ENCODE results near the gene ANKS1A.

Gene ANKS1A

DNA sequence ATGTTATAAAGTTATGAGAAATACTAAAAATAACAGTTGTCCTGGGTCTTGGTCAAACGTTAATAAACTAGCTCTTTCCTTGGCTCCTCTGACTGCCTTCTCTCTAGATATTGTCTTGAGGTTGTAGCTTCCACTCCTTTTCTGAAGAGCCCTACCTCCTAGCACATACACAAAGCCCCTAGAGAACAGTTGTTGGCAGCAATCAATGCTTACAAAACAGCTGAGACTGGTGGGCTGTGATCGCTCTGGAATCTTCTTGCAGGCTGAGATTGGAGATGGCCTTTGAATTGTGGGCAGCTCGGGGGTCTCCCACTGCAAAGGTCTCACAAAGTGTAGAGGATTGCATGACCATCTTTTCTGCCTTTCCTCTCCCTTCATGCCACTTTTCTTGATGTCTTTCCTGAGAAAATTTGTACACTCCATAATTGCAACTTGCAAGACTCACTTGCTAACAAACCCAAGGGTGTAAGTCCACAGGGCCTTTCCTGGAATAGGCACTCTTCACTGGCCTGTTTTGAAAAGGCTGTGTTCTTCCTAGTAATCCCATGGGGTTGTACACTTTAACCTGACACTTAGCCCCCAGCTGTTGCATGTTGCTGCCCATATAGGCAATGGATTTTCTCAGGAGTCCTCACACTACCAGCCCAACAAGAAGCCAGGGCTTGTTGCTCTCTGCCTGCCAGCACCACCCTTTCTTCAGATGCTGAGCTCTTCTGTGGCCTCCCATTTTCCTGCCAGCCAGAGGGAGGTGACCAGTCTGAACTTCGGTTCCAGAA is 152.2 kb downstream of the ANKS1A start:
- no peak for DNase-seq (ENCODE audit: low spot score)

DNA sequence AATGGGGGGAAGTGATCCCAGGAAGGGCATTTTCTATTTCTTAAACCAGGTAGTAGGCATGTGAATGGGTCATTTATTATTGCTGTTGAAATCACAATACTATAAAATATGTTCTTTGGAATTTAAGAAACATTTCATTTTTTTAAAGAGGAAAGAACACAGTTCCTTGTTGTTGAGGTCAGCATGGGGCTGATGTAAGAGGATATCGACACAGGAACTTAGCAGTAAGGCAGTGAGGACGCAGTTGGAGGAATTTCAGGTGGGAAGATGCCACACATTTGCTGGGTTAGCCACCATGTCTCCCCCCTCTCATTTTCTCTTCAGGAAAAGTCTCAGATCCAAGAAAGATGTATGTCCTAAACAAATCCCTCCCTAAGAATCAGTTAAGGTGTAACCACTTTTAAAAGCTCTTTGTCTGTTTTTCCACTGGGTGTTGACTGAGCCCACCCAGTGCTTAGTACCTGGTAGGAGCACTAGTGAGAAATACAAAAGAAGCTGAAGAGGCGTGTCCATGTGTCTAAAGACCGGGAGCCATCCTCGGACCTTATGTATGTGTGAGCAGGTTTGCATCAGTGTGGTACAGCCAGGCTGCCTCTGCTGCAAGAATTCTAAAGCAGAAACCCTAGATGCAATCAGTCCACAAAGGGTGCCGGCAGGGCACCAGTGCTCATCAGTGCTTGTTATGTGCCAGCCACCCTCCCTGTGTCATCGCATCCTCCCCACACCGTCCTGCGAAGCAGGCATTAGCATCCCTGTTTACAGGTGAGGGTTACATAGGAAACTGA is 153.2 kb downstream of the ANKS1A start:
- no peak for DNase-seq (ENCODE audit: low spot score)

DNA sequence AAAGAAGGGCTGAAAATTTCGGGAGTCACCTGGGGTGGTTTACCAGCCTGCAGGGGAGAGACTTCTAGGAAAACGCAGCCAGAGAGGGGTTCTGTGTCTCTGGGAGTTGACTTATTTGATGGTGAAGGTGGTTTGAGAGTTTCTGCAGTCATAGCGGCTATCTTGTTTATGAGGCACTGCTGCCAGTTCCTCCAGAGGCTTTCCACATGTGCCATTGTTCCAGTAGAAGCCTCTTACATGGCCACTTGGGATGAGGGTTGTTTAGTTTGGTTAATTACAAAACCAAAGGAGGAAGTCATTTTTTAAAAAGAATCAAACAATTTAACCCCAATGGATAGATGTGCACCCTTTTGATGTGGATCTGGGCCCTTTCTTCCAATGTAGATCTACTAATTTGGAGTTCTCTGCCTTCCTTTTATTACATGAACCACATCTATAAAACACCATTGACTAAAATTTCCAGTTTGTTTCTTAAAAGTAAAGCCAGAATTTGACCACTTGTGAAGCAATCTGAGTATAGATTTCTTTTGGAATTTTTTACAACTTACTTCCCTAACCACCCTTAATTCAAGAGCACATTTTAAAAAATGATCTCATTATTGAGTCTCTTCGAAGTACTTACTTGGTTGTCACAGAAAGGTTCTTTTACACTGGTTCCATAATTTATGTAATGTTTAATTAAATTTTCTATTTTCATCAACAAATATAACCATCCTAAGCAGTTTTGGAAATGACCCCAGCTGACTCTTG is 154.5 kb downstream of the ANKS1A start:
- DNase-seq (ENCODE audit: low spot score): no peak

DNA sequence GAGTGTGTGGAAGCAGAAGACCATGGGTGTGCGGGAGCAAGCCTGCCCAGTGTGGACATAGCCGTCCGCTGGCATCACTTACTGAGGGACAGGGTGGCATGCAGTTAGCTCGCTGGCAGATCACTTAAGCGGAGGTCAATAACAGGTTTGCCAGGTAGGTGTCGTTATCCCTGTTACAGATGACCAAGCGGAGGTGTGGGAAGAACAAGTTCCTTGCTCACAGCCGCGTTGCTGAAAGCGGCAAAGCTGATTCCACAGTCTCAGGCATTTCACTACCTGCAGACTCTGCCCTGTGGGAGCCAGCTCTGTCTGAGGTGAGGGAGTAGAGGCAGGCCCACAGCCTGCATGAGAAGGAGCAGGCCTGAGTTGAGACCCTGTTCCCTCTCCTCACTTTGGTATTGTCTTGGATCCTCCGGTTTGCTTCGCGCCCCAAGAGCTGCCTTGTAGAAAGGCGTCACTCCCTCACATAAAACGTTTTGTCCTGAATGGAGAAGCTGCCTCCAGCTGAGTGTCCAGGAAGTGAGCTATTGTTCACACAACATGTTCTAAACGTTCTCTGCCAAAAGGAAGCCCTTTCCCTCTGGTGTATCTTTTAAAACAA is 155.2 kb downstream of the ANKS1A start:
- DNase-seq (ENCODE audit: low spot score): no peak

DNA sequence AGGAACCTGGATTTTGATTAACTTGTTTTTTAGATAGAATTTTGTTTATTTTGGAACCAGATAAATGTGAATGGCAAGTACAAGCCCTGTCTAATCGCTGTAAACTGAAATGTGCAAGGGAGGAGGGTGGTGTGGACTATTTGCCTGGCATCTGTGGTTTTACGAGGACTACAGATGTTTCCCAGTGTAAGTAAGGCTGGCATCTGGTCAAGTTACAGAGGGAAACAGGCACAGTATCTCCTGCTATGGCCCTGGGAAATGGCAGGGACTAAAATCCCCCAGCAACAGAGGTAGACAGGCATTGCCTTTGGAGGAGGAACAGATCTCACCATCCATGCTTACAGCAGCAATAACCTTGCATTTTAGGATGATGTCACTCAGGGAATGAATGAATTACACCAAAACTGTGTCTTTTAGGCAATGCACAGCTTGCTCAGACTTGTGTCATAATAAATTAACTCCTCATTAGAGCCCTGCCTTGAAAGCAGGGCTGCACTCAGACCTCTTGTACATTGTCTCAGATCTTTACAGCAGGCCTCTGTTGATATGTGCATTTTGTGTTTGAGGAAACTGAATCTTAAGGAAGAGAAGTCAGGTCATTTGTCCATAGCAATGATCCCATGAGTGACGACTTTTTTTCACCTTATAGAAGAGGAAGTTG is 155.8 kb downstream of the ANKS1A start:
- no peak for DNase-seq (ENCODE audit: low spot score)

DNA sequence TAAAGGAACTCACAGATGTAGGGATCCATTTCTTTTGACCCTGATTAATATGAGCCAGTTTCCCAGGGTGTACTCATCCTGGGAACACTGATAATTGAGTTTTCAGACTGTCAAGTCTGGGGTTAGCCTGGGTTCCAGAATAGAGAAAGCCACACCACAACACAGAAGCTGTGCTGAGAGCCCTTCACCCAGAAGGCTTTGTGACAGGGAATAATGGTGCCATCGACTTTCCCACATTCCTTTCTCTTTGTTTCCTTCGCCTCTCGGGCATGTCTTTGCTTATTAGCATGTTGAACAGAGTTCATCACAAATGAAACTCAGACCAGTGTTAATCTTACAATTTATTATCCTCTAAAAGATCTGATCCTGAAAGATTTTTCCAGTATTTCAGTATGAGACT is 157.0 kb downstream of the ANKS1A start:
- no peak for DNase-seq (ENCODE audit: low spot score)

DNA sequence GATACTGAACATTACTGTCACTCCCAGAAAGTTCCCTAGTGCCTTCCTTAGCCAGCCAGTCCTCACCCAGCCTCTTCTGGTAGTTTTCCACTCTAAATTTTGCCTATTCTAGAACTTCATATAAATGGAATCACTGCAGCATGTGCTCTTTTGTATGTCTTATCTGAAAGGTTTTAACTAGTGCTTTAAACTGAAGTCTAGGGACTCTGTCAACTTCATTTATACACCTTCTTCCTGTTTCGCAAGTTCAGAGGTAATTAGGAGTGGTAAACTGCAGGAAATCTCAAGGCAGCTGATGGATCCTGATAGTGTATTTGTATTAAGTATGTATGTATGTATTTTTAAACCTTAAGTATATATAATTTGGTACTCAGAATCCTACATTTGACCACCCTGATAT is 157.8 kb downstream of the ANKS1A start:
- no peak for DNase-seq (ENCODE audit: low spot score)

DNA sequence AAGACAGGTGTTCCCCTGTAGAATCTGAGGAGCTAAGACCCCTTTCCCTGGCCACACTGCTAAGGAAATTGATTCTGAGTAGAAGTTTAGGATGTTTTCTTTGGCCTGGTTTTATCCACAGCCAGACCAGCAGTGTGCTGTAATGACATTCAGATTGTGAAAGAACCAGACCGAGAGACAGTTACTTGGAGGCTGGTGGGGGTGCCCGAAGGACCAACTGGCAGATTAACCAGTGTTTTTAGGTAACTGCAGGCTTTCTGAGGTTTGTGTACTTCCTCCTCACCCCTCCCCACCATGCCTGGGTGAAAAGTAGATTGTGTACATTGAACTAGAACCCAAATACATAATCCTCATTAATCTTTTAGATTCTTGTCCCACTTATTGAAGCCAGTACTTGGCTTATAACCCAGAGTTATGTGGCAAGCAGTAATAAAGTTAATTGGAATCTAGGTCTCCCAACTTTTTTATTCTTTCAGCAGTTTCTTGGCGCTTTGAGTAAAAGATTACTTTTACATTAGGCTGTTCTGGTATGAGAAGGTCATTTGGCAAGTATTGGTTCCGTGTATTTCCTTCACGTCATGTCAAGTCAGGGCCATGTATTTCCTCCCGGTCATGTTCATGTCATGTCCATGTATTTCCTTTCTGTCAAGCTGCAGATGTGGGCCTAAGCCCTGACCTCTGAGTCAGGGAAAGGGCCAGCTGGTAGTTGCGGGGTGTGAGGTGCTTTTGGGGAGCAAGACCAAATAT is 158.4 kb downstream of the ANKS1A start:
- DNase-seq (ENCODE audit: low spot score): no peak

DNA sequence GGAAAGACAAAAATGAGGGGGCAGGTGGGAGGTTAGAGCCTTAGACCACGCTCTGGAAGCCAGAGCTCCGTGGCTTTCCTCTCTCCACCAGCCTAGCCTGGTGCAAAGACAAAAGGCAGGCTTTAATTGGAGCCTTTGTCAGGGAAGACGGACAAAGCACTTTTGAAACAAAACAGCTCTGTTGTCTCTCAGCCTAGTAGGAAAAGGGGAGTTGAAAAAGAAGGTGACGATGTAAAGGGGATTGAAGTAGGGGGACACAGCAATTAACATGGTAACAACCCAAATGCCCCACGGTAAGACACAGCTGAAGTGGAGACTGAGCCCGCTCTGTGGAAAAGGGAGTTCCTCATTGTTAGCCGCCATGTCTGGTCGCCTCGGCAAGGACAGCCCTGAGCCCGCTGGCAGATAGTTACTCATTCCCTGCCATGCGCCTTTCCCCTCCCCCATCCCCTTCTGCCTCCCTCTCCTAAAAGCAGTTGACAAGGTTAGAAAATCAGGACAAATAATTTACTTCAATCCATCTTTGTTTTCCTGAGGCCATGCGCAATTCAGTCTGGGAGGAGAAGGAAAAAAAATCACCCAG is 159.1 kb downstream of the ANKS1A start:
- no peak for DNase-seq (ENCODE audit: low spot score)

DNA sequence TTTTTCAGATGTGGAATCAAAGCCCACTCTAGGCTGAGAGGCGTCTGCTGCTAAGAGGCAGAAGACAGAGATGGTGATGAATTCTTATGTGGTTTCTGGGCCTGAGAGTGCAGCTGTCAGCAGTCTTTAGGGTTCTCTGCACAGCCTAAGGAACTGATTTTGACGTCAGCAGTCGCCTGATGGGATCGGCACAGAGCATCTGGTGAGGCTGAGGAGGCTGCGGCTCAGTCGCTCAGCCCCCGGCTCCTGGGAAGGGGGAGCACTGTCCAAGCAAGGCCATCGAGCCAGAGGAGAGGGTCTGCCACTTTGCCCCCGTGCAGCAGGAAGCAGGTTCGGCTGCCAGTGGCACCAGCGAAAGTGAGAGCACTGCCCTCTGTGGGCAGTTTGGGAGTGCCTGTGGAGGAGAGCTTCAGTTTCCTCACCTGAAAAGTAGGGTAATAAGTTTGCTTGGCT is 159.6 kb downstream of the ANKS1A start:
- DNase-seq (ENCODE audit: low spot score): no peak

DNA sequence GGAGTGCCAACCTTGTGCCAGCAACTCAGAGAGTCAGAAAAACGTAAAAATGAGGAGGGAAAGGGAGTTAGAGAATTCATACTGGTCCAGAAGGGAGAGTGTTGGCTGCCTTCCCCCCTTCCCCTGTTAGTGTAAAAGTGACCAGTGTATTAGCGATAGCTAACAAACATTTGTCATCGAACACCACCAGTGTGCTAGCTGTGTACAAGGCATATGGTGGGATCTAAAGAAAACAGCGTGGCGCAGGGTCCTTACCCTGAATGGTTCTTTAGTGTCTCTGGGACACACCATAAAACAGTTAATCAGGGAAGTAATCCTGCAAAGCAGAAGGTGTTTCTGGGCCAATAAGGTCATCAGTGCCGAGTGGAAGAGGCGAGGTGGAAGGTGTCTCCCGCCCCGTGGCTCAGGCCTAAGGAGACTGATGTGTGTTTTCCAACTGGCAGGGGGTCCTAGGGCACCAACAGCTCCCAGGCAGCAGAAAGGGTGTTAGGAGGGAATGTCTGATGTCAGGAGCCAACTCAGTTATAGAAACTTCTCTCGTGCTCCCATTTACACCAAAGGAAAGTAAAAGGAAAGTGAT is 160.2 kb downstream of the ANKS1A start:
- DNase-seq (ENCODE audit: low spot score): no peak

DNA sequence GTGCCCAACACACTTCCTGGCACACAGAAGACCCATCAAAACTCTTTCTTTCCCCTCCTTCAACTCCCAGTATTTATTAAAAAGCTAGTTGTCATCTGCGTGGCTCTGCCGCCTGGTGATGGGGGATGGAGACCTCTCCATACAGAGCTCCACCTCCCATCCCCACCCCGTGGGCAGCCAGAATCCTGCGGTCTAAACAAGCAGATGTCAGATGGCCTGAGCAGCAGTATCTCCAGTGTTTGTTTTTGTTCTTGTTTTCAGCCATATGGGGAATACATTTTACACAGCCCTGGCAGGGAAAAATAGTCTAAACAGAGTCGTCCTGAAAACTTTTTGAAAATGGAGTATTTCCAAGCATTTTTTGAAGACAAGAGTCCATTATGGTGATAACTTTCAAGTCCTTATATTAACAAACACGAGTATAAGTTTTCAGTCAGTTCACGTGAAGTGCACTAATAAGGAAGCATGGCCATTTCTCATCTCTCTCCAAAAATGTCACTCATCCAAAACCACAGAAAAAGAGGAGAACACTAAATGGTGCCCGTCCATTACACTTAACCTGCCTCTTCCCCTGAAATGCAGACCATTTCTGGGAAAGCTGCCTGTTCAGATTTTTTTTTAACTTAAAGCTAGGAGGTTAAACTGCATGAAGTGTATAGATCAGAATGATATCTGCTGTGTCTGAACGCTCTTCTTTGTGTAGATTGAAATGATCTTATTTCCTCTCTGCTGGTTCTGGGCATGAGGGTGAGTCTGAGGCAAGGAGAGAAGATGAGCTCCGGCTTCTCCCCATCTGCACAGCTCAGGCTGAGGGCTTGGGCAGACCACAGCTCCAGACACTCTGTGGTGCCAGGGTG is 161.1 kb downstream of the ANKS1A start:
- no peak for DNase-seq (ENCODE audit: low spot score)

DNA sequence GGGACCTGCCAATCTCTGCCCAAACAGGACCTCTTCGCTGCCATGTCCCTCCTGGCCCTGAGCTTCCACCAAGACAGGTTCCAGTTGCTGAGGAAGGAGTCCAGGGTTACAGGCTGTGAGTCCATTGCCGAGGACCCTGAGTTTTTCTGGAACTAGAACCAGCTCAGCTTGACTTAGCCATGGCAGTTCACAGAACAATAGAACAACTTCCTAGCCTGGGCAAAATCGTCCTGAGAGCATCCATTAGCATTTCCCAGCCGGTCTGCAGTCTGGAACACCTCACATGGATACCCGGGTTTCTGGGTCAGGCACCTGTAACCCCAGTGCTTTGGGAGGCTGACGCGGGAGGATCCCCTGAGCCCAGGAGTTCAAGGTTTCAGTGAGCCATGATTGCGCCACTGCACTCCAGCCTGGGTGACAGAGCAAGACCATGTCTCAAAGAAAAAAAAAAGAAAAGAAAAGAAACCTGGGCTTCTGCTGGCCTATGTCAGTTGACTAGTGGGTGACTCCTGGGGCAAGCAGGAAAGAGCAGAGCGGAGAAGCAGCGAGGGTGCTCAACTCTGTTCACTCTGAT is 161.8 kb downstream of the ANKS1A start:
- DNase-seq (ENCODE audit: low spot score): no peak

DNA sequence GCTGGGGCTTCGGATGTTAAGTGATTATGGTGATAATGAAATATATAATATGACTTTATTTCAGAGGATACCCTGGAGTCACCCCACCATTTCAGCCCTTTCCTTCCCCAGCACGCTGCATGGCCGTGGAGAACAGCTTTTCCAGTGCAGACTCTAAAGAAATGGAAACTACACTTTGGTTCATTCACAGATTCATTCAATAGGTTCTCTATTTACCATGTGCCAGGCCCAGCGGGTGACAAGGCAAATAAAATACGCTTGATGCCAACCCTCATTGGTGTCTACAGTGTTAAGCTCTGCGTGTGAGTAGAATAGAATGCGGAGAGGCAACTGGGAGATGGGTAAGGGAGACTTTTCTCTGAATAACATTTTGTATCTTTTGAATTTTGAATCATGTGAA is 162.3 kb downstream of the ANKS1A start:
- no peak for DNase-seq (ENCODE audit: low spot score)

DNA sequence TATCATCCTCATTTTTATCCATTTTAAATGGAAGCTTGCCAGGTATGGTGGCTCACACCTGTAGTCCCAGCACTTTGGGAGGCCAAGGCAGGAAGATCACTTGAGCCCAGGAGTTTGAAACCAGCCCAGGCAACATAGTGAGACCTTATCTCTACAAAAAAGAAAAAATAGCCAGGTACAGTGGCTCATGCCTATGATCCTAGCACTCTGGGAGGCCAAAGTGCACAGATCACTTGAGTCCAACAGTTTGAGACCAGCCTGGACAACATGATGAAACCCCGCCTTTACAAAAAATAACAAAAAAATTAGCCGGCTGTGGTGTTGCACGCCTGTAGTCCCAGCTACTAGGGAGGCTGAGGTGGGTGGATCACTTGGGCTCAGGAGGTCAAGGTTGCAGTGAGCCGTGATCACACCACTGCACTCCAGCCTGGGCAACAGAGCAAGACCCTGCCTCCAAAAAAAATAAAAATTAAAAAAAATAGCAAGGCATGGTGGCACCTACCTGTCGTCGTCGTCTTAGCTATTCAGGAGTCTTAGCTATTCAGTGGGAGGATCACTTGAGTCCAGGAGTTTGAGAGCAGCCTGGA is 163.0 kb downstream of the ANKS1A start:
- DNase-seq (ENCODE audit: low spot score): no peak

DNA sequence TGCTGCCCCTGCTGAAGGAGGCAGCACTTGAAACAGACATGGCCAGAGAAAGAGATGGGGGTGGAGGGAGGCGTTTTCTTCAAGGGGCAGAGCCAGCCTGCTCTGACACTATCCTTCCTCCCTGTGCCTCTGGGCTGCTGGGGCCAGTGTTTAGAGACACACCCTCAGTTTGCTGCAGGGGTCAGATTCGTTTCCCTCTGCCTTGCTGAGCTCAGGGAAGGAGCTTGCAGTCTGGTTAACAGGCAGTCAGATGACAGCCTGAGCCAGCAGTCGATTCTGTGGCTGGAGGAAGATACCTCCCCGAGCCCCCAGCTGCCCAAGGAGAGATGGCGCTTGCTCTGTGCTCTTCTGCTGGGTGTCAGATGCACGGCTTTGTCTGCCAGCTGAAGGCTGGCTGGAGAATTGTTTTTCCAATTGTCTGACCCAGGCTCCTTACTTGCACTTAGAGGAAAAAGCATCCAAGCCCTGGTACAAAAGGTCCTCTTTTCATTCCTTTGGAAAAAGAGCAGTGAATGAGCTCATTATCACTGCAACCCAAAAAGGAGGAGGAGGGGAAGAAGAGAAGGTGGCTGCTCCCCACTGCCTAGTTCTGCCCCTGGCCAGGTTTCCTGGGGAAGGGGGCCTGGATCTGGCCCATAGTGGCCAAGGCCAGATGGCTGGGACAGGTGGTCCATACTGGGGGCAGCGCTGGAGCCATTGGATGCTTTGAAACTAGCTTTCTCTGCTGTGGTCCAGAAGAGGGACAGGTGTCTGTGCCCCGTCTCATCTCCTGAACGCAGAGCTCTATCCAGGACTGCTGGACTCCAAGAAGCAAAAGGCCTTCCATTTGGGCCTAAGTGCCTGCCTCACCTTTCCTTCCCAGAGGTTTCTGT is 163.9 kb downstream of the ANKS1A start:
- DNase-seq (ENCODE audit: low spot score): no peak

DNA sequence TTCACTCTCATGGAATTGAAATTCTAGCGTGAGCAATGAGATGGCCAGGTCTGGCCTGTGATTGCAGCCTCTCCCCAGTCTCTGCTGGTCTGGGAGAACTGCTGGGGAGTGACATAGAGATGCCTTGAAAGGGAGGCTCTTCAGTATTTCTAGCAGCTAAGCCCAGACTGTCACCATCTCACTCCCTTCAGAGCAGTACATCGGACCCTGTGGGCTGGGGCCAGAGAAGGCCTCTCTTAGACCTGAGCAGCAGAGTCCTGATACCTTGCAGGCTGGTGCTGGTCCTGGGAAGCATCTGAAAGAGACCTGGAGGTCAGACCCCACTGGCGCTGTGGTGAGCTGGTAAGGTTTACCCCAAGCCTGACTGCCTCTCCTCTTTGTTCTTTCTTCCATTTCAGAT is 164.6 kb downstream of the ANKS1A start:
- no peak for DNase-seq (ENCODE audit: low spot score)
